HG03060 (cell line): ENCODE measurements around the gene MEI4.
"Not testable (repeated sequence)": the region's sequence is repeated elsewhere in the genome, so short reads cannot be mapped to it uniquely, and the experiment has no call there.

Source experiments
- ATAC-seq: cut with Tn5 transposase; IDR thresholded peaks from one replicate; pipeline ENCODE4 v1.9.1; 2021; ENCODE audit warnings: low read depth, moderate number of reproducible peaks; ENCODE audit not compliant: unreplicated experiment

MEI4 gene

GRCh38 chr6:77796824-77797809 lies 144.3 kb downstream of the MEI4 start:
- no peak for ATAC-seq

GRCh38 chr6:77812304-77812703 lies 159.5 kb downstream of the MEI4 start:
- ATAC-seq: no peak

GRCh38 chr6:77813090-77813489 lies 160.3 kb downstream of the MEI4 start:
- ATAC-seq: no peak

- no peak for ATAC-seq
Observed at GRCh38 chr6:77814119-77814518, 161.3 kb downstream of the MEI4 start.

GRCh38 chr6:77815531-77815930 lies 162.7 kb downstream of the MEI4 start:
- no peak for ATAC-seq

- no peak for ATAC-seq
Observed at GRCh38 chr6:77816766-77817270, 164.0 kb downstream of the MEI4 start.

- no peak for ATAC-seq
Observed at GRCh38 chr6:77822265-77822664, 169.4 kb downstream of the MEI4 start.

GRCh38 chr6:77825204-77825603 lies 172.4 kb downstream of the MEI4 start:
- no peak for ATAC-seq

GRCh38 chr6:77829736-77830135 lies 176.9 kb downstream of the MEI4 start:
- ATAC-seq: no peak

GRCh38 chr6:77833749-77834148 lies 180.9 kb downstream of the MEI4 start:
- not testable (repeated sequence) for ATAC-seq

- ATAC-seq: no peak
Observed at GRCh38 chr6:77834591-77834996, 181.8 kb downstream of the MEI4 start.

- ATAC-seq: no peak
Observed at GRCh38 chr6:77837034-77837784, 184.4 kb downstream of the MEI4 start.

- ATAC-seq: no peak
Observed at GRCh38 chr6:77839292-77839691, 186.5 kb downstream of the MEI4 start.

GRCh38 chr6:77844822-77845221 lies 192.0 kb downstream of the MEI4 start:
- no peak for ATAC-seq

- ATAC-seq: no peak
Observed at GRCh38 chr6:77853401-77853800, 200.6 kb downstream of the MEI4 start.

GRCh38 chr6:77856391-77856790 lies 203.6 kb downstream of the MEI4 start:
- ATAC-seq: no peak

GRCh38 chr6:77857421-77857820 lies 204.6 kb downstream of the MEI4 start:
- no peak for ATAC-seq

- no peak for ATAC-seq
Observed at GRCh38 chr6:77876300-77876699, 223.5 kb downstream of the MEI4 start.

GRCh38 chr6:77879527-77879926 lies 226.7 kb downstream of the MEI4 start:
- ATAC-seq: no peak

- ATAC-seq: no peak
Observed at GRCh38 chr6:77880501-77880900, 227.7 kb downstream of the MEI4 start.

GRCh38 chr6:77883851-77884250 lies 231.0 kb downstream of the MEI4 start:
- no peak for ATAC-seq
